Measurements from ENCODE around the gene MYF6.

GRCh38 chr12:80704420-80704819 is 3.0 kb upstream of the MYF6 start:
- TF ChIP-seq CTCF (IDR thresholded peaks at IDR 0.05) = no peak
- no peak for TF ChIP-seq POLR2A (IDR thresholded peaks at IDR 0.05)
